Esophagus muscularis mucosa (tissue), 4 donors: Measurements from ENCODE around the gene XPNPEP2. TPM values are rescaled to one million over a fixed set of nuclear protein-coding genes. Genes with fewer than 3 reads are reported as not detected.

Source experiments
- DNase-seq: peaks from one replicate; pipeline ENCODE4 v3.0.0-alpha.2; 2017; ENCODE audit errors: extremely low spot score
- H3K27ac ChIP-seq, 4 donors: fragments of 200-600 bp; sonication (generic); replicated peaks in 1 of 4; 1 replicate in 3 of 4; 2 replicates in 1 of 4; pipeline ENCODE4 v1.5.1; 2016 to 2019; ENCODE audit warnings: mild to moderate bottlenecking in 1 of 4
- H3K27me3 ChIP-seq, 4 donors: fragments of 200-600 bp; sonication (generic); one replicate each; pipeline versions ENCODE4 v1.5.1 to v1.6.0; 2016 to 2019
- H3K36me3 ChIP-seq, 4 donors: fragments of 200-600 bp; sonication (generic); one replicate each; pipeline ENCODE4 v1.5.1; 2016 to 2019
- H3K4me1 ChIP-seq, 4 donors: fragments of 200-600 bp; sonication (generic); one replicate each; pipeline ENCODE4 v1.5.1; 2016 to 2019
- H3K4me3 ChIP-seq, 4 donors: fragments of 200-600 bp; sonication (generic); 1 replicate in 2 of 4; 2 replicates in 2 of 4; pipeline ENCODE4 v1.5.1; 2016 to 2019; ENCODE audit warnings: mild to moderate bottlenecking in 4 of 4, moderate library complexity in 1 of 4
- H3K9me3 ChIP-seq, 4 donors: fragments of 200-600 bp; sonication (generic); 1 replicate in 3 of 4; 2 replicates in 1 of 4; pipeline ENCODE4 v1.5.1; 2016 to 2019
- EP300 ChIP-seq: sonication (generic); formaldehyde crosslinking; IDR thresholded peaks from one replicate; pipeline ENCODE4 v1.6.1; 2017; ENCODE audit warnings: antibody characterized with exemption
- POLR2A ChIP-seq: fragments of 450-650 bp; IDR thresholded peaks from one replicate; pipeline ENCODE4 v1.6.1; 2017; ENCODE audit warnings: antibody characterized with exemption, moderate library complexity, mild to moderate bottlenecking, low read depth
- POLR2AphosphoS5 ChIP-seq, 2 donors: sonication (generic); formaldehyde crosslinking; IDR thresholded peaks; one replicate each; pipeline ENCODE4 v1.6.1; 2017; ENCODE audit warnings: antibody characterized with exemption in 2 of 2
- WGBS: methylation state at CpG from one replicate; pipeline ENCODE4 v1.1.5; 2018; 5-methylcytosine and 5-hydroxymethylcytosine counted together
- intact Hi-C: fragments of 100-400 bp; cut with DNase I; formaldehyde crosslinking; loops from one replicate; pipeline ENCODE4 v1.15.1; 2023
- total RNA-seq, 4 donors: library from RNA; depleted of rRNA; stranded (reverse); fragments of >200 nt; gene quantifications; one replicate each; pipeline versions ENCODE4 v1.1.0 to v1.2.1, GENCODE V29; 2016
- TF ChIP-seq, protein P1 (sequence below), 3 experiments: fragments of 200-600 bp in 2 of 3; fragments of 450-650 bp in 1 of 3; sonication (generic) in 2 of 3; IDR thresholded peaks; one replicate each; pipeline ENCODE4 v1.5.1; 2017 to 2019; ENCODE audit warnings: antibody characterized with exemption in 3 of 3, mild to moderate bottlenecking in 2 of 3, moderate library complexity in 1 of 3

Gene XPNPEP2
- total RNA-seq, 4 donors from 2014 or later: 3.3 to 14.4 (median 5.0) TPM

DNA sequence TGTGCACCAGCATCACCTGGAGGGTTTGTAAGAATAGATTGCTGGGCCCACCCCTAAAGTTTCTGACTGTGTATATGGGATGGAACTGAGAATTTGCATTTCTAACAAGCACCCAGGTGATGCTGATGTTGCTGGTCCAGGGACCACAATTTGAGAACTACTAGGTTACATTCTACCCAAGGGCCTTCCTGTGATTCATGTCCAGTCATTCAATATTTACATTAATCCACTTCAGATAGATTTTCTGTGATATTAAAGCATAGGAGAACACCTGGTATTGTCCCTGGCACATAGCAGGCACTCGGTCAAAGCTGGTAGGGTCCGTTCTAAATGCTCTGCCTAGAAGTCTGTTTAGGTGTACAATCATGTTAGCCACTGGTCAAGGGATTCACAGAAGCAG is 19.5 kb upstream of the XPNPEP2 start:
- Histone ChIP-seq H3K36me3 (no peaks in the 10 kb centered on the region), H3K27ac (no peak overlapping the region), H3K4me1 (no peaks in the 10 kb centered on the region), H3K27me3 (no peaks in the 10 kb centered on the region), H3K9me3 (no peaks in the 10 kb centered on the region), H3K4me3 (no peak overlapping the region)
- TF ChIP-seq, protein P1, sequence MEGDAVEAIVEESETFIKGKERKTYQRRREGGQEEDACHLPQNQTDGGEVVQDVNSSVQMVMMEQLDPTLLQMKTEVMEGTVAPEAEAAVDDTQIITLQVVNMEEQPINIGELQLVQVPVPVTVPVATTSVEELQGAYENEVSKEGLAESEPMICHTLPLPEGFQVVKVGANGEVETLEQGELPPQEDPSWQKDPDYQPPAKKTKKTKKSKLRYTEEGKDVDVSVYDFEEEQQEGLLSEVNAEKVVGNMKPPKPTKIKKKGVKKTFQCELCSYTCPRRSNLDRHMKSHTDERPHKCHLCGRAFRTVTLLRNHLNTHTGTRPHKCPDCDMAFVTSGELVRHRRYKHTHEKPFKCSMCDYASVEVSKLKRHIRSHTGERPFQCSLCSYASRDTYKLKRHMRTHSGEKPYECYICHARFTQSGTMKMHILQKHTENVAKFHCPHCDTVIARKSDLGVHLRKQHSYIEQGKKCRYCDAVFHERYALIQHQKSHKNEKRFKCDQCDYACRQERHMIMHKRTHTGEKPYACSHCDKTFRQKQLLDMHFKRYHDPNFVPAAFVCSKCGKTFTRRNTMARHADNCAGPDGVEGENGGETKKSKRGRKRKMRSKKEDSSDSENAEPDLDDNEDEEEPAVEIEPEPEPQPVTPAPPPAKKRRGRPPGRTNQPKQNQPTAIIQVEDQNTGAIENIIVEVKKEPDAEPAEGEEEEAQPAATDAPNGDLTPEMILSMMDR (IDR thresholded peaks at IDR 0.05): no peak
- TF ChIP-seq EP300 (no peak), POLR2AphosphoS5 (IDR thresholded peaks at IDR 0.05) (no peak), POLR2A (no peak)
- intact Hi-C loops: no loop called here
- DNase-seq: no peak
- WGBS: 96% methylated on average over 2 of the region's 2 CpGs

DNA sequence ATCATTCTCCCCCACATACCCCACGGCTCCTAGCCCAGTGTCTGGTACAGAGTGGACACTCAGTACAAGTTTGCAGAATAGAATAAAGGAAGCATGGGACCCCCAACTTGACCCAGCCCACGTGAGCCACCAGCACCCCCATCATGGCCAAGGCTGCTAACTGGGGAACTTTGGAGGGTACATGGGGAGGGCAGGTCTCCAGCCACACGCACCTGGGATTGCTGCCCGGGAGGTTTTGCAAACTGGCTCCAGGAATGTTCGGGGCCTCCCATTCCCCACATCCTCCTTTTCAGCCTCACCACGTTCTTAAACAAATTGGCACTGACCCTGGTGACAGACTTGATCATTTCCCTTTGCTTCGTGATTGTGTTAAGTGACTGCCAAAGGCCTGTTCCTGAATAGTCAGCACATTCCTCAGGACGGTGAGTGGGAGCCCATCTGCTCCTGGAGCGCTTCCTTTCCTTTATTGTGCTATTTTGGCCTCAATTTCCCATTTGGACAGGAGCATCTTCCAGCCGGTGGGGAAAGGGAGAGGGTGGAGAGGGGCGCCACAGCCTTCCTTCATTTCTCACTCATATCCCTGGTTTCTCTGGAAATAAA is 18.7 kb upstream of the XPNPEP2 start:
- Histone ChIP-seq H3K4me1 (no peaks in the 10 kb centered on the region), H3K27me3 (no peaks in the 10 kb centered on the region), H3K36me3 (no peaks in the 10 kb centered on the region), H3K9me3 (no peaks in the 10 kb centered on the region), H3K4me3 (no peak overlapping the region), H3K27ac (no peak overlapping the region)
- DNase-seq: no peak
- WGBS: 60% methylated on average over 11 of the region's 11 CpGs
- TF ChIP-seq, protein P1 (IDR thresholded peaks at IDR 0.05): no peak
- no peak for TF ChIP-seq POLR2A
- TF ChIP-seq EP300: no peak
- TF ChIP-seq POLR2AphosphoS5 (IDR thresholded peaks at IDR 0.05): no peak
- intact Hi-C loops: no loop called here

DNA sequence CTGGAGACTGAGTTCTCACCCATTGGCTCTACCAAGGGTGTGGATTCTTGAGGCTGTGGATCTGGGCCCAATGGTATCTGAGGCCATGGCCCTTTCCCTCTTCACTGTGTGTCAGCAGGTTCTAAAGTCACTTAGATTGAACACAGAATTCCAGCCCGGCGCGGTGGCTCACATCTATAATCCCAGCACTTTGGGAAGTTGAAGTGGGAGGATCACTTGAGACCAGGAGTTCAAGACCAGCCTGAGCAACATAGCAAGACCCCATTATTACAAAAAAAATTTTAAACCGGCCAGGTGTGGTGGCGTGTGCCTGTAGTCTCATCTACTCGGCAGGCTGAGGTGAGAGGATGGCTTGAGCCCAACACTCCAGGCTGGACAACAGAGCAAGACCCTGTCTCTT is 18.0 kb upstream of the XPNPEP2 start:
- Histone ChIP-seq H3K36me3 (no peaks in the 10 kb centered on the region), H3K4me3 (no peak overlapping the region), H3K27me3 (no peaks in the 10 kb centered on the region), H3K27ac (no peak overlapping the region), H3K9me3 (no peaks in the 10 kb centered on the region), H3K4me1 (no peaks in the 10 kb centered on the region)
- TF ChIP-seq EP300 (no peak), POLR2AphosphoS5 (IDR thresholded peaks at IDR 0.05) (no peak)
- intact Hi-C loops: no loop called here
- WGBS: 97% methylated on average over 6 of the region's 6 CpGs
- no peak for DNase-seq

DNA sequence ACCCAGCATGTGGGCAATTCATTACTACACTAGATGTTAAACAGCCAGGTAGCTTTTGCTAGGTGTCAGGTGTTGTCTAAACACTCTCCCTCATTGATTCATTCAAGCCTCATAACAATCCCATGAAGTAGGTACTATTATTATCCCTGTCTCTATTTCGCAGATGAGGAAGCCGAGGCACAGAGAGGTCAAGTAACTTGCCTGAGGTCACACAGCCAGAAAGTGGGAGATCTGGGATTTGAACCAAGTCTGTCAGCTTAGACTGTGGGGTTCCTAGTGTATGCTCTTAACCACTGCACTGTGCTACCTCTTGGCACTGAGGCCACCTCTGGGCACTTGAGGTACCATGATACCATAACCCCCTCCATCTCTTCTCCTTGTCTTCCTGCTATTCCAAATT is 17.4 kb upstream of the XPNPEP2 start:
- Histone ChIP-seq H3K27me3 (no peaks in the 10 kb centered on the region), H3K27ac (no peak overlapping the region), H3K9me3 (no peaks in the 10 kb centered on the region), H3K4me1 (no peaks in the 10 kb centered on the region), H3K36me3 (no peaks in the 10 kb centered on the region), H3K4me3 (no peak overlapping the region)
- DNase-seq: no peak
- intact Hi-C loops: no loop called here
- 83% methylated on average over 2 of the region's 2 CpGs for WGBS
- TF ChIP-seq POLR2A (no peak), POLR2AphosphoS5 (IDR thresholded peaks at IDR 0.05) (no peak), EP300 (no peak)
- TF ChIP-seq, protein P1 (IDR thresholded peaks at IDR 0.05): no peak

DNA sequence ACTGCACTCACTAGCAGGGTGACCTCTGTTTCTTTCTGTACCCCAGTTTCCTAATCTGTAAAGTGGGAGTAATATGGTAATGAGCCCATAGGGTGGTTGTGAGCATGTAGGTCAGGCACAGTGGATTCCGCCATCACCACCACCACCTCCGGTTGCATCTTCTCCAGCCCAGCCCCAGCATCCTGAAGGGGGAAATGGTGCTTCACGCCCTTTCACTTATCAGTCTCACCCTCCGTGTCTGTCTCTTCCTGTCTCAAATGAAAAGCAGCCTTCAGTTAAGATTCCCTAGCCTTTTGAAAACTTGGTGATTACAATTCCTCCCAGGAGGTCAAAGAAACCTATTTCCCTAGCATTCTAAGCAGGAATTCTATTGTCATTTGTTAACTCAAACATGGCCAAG is 16.9 kb upstream of the XPNPEP2 start:
- no peak for DNase-seq
- Histone ChIP-seq H3K27ac (no peak overlapping the region), H3K9me3 (no peaks in the 10 kb centered on the region), H3K4me1 (no peaks in the 10 kb centered on the region), H3K36me3 (no peaks in the 10 kb centered on the region), H3K27me3 (no peaks in the 10 kb centered on the region), H3K4me3 (no peak overlapping the region)
- intact Hi-C loops: no loop called here
- TF ChIP-seq POLR2A: no peak
- TF ChIP-seq EP300: no peak
- no peak for TF ChIP-seq POLR2AphosphoS5 (IDR thresholded peaks at IDR 0.05)
- TF ChIP-seq, protein P1 (IDR thresholded peaks at IDR 0.05): no peak
- 69% methylated on average over 4 of the region's 4 CpGs for WGBS
